GM10266 (cell line): ENCODE measurements around the gene SLC9C2.
"Not testable (repeated sequence)": the region's sequence is repeated elsewhere in the genome, so short reads cannot be mapped to it uniquely, and the experiment has no call there.

Experiments
- DNase-seq: peaks from one replicate; pipeline ENCODE4 v3.0.0; 2012; ENCODE audit errors: extremely low spot score
- TF ChIP-seq, protein P1 (sequence below): IDR thresholded peaks from 2 replicates; pipeline ENCODE4 v1.5.1; 2012; ENCODE audit warnings: mild to moderate bottlenecking, low read depth; ENCODE audit not compliant: control insufficient read depth, insufficient read depth; ENCODE audit errors: missing control alignments

SLC9C2 gene

DNA sequence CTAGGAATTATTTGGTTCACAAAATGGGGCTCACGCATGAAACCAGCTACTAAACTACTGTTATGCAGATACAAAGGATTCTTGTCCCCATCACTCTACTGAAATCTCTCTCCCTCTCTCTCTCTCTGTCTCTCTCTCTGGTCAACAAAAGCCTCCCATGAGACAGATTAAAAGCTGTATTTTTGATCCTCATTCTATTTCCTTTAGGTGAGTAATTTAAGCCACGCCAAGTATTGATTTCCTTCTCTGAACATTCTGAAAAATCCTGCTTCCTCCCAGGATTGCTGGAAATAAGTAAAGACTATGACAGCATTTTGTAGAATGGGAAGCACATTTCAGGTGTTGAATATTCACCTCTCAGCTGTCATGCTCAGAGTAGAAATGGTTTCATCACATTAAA lies 82.1 kb downstream of the SLC9C2 start:
- DNase-seq: no peak
- TF ChIP-seq, protein P1, sequence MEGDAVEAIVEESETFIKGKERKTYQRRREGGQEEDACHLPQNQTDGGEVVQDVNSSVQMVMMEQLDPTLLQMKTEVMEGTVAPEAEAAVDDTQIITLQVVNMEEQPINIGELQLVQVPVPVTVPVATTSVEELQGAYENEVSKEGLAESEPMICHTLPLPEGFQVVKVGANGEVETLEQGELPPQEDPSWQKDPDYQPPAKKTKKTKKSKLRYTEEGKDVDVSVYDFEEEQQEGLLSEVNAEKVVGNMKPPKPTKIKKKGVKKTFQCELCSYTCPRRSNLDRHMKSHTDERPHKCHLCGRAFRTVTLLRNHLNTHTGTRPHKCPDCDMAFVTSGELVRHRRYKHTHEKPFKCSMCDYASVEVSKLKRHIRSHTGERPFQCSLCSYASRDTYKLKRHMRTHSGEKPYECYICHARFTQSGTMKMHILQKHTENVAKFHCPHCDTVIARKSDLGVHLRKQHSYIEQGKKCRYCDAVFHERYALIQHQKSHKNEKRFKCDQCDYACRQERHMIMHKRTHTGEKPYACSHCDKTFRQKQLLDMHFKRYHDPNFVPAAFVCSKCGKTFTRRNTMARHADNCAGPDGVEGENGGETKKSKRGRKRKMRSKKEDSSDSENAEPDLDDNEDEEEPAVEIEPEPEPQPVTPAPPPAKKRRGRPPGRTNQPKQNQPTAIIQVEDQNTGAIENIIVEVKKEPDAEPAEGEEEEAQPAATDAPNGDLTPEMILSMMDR: no peak

DNA sequence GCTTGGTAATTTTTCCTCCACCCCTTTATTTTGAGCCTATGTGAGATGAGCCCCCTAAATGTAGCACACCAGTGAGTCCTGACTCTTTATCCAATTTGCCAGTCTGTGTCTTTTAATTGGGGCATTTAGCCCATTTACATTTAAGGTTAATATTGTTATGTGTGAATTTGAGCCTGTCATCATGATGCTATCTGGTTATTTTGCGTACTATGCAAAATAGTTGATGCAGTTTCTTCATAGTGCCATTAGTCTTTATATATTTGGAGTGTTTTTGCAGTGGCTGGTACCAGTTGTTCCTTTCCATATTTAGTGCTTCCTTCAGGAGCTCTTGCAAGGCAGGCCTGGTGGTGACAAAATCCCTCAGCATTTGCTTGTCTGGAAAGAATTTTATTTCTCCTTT lies 88.4 kb downstream of the SLC9C2 start:
- DNase-seq: not testable (repeated sequence)

DNA sequence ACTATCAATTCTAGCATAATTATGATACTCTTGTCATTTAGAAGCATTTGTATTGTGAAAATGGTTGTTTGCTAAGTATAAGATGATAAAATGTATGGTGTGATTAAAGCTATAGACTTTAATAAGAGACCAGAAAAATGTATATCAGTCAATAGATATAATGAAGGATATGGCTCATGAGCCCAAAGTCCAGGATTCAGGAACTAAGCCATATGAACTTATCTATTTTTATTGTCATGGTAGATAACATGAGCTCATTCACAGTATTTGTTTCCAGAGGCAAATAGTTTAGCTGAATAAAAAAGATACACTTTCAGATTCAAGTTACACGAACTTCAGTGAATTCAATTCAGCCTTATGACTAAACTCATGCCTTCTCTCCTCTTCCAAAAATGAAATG lies 93.1 kb downstream of the SLC9C2 start:
- TF ChIP-seq, protein P1: no peak
- DNase-seq: no peak

DNA sequence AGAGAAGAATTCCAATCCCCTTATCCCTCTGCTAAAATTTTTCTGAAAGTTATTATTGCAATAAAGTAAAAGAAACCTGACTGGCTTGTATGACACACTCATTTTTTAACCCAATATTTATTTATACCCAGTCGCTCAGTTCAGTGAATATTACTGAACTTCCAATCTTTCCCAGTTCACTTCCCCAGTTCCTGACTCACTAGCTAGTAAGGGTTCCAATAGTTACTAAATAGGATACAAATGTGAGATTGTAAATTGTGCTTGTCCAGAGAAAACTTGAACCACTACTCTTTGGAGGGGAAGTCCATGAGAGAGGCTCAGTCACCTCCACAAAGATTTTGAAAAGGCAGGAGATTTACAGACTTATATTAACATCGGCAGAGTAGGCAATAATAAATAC lies 94.3 kb downstream of the SLC9C2 start:
- DNase-seq: no peak
- TF ChIP-seq, protein P1: no peak

DNA sequence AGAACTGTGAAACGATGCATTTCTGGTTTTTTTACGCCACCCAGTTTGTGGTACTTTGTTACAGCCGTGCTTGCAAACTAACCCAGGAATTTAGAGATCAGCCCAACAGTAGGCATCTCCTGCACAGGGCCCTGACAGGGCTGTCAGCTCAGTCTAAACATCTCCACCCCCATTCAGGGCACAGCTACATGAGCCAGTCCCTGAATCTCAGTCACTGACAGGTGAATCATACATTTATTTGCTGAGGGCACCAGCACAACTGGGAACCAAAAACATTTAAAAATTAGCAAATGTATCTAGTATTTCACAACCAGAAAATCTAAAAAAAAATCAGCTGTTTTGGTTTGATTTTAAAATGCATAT lies 95.0 kb downstream of the SLC9C2 start:
- TF ChIP-seq, protein P1: no peak

DNA sequence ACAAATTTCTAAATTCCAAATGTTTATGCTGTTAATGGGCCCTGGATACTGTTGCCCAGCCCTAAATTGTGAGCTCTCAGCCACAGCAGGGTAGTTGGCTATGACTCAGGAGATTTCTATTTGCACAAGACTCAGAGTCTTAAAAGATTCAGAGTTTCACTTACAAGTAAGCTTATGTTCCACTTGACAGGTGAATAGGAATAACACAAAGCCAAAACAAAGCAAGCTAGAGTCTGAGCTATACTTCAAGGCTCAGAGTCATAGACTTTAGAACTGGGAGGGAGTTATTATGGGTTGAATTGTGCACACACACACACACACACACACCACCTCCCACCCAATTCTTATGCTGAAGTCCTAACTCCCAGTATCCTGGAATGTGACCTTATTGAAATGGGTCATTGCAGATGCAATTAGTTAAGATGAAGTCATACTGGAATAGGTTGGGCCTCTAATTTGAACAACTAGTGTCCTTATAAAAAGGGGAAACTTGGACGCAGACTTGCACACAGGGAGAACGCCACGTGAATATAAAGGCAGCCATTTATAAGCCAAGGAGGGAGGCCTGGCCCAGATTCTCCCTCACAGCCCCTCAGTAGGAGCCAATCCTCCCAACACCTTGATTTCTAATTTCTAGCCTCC lies 95.5 kb downstream of the SLC9C2 start:
- DNase-seq: no peak
- TF ChIP-seq, protein P1: no peak

More for the DNA sequence above, 95.0 kb downstream of the SLC9C2 start:
- no peak for DNase-seq

DNA sequence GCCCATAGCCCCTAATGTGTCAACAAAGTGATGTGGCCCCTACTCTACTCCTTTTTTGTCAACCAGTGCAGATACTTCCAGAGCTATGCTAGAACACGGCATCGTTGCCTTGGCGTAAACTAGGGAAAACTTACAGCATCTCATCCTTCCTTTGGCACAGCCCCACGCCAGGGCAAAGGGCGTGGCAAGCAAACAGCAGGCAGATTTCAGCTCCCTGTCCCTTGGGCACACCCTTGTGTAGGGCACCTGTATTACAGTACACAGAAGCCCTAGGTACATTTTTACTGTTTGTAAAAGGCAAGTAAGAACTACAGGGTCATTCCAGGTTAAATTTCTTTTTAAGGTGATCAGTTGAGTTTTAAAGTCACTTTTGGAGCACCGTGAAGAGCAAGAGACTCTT lies 96.4 kb downstream of the SLC9C2 start:
- TF ChIP-seq, protein P1: no peak
- no peak for DNase-seq

DNA sequence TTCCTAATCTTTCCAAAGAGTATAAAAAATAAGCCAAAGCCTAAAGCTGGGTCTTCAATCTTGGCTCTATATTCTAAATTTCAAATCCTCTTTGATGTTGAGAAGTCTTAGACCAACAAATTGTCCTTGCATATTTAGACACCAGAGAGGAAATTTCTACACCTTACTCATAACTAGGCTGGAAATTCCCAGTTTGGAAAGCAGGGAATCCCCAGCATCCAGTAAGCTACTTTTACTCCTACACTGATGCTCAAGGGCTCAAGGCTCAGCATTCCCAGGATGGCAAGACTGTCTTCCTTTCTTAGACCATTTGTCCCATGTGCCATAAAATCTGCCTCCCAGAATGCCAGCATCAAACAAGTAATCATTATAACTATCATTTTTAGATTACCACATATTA lies 97.5 kb downstream of the SLC9C2 start:
- TF ChIP-seq, protein P1: no peak
- DNase-seq: no peak
